Stimulated activated CD8-positive, alpha-beta memory T cell treated with anti-CD3 and anti-CD28 coated beads, Interleukin-15, amount 100 ng/mL, for 1 hour (primary cell): ENCODE results near the gene SOX5.

Experiments used
- DNase-seq: peaks from one replicate; pipeline ENCODE4 v3.0.0-alpha.2; 2020; ENCODE audit warnings: low read depth

SOX5 gene

DNA sequence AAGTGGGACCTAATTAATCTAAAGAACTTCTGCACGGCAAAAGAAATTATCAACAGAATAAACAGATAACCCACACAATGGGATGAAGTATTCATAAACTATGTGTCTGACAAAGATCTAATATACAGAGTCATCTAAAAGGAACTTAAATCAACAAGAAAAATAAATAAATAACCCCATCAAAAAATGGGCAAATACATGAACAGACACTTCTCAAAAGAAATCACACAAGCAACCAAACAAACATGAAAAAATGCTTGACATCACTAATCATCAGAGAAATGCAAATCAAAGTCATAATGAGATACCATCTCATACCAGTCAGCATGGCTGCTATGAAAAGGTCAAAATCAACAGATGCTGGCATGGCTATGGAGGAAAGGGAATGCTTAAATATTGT, 466.9 kb downstream of the SOX5 start:
- no peak for DNase-seq
